LHCN-M2 (cell line): ENCODE results near the gene TRIM40. TPM values are rescaled to one million over a fixed set of nuclear protein-coding genes. Genes with fewer than 3 reads are reported as not detected.
"Not testable (repeated sequence)": the region's sequence is repeated elsewhere in the genome, so short reads cannot be mapped to it uniquely, and the experiment has no call there.

Source experiments
- DNase-seq: peaks from one replicate; pipeline ENCODE4 v3.0.0-alpha.2; 2012; ENCODE audit warnings: low read depth
- total RNA-seq: library from RNA; depleted of rRNA; stranded (reverse); fragments of >200 nt; gene quantifications from 2 replicates; pipeline ENCODE4 v1.2.3, GENCODE V29; 2014

Gene TRIM40
- total RNA-seq, 1 experiment from 2014 or later = not detected

DNA sequence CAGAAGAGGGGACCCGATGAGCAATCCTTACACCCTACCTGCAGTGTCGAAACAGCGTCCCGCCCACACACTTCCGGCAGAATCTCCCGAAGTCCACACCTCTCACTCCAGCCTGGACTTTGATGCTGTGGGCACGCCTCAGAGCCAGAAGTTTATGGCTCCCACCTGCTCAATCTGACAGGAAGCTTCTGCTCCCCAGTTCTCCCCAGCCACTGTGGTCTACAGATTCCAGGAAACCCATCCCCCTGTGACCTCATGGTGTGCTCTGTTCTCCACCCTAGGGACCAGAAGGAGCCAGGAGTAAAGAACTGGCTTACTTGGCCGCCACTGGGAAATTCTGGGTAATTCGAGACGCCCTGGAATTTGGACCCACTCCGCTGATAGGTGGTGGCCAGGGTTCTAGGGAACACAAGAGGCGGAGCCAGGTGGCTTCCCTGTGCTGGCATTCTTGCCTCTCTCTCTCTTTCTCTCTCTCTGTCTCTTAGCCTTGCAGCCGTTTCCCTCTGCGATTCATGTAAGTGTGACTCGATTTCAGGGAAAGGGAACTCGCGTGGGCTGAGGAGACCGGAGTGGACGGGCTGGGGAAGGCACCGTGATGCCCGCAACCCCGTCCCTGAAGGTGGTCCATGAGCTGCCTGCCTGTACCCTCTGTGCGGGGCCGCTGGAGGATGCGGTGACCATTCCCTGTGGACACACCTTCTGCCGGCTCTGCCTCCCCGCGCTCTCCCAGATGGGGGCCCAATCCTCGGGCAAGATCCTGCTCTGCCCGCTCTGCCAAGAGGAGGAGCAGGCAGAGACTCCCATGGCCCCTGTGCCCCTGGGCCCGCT, 27.4 kb downstream of the TRIM40 start, which contains the start of gene TRIM15:
TSS of gene TRIM15 (plus strand) at position 457 of the 828 bp plus-strand sequence. CDS start at position 596, 139 bp downstream.
- DNase-seq = no peak

- no peak for DNase-seq
Observed at GRCh38 chr6:30163918-30164654, 28.1 kb downstream of the TRIM40 start.

DNA sequence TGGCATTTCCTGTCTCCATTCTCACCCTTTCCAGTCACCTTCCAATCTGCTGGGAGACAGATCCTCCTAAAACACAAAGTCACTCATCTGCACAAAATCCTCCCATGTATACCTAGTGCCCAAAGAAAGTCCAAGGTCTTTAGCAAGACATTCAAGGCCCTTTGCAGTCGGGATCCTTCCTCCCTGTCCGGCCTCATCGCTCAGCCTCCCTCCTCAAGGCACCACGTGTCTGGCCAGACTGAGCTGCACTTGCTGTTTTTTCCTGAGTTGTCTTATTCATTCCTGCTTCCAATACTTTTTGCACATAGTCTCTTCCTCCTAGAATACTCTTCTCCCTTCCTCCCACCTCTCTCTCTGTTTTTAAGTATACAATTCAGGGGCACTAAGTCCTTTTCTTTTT, 28.8 kb downstream of the TRIM40 start:
- no peak for DNase-seq

DNA sequence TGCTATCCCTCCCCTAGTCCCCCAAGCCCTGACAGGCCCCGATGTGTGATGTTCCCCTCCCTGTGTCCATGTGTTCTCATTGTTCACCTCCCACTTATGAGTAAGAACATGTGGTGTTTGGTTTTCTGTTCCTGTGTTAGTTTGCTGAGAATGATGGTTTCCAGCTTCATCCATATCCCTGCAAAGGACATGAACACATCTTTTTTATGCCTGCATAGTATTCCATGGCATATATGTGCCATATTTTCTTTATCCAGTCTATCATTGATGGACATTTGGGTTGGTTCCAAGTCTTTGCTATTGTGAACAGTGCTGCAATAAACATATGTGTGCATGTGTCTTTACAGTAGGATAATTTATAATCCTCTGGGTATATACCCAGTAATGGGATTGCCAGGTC, 29.3 kb downstream of the TRIM40 start:
- not testable (repeated sequence) for DNase-seq

- no peak for DNase-seq
Observed at GRCh38 chr6:30167101-30167500, 31.2 kb downstream of the TRIM40 start.

- no peak for DNase-seq
Observed at GRCh38 chr6:30168741-30169140, 32.8 kb downstream of the TRIM40 start.

DNA sequence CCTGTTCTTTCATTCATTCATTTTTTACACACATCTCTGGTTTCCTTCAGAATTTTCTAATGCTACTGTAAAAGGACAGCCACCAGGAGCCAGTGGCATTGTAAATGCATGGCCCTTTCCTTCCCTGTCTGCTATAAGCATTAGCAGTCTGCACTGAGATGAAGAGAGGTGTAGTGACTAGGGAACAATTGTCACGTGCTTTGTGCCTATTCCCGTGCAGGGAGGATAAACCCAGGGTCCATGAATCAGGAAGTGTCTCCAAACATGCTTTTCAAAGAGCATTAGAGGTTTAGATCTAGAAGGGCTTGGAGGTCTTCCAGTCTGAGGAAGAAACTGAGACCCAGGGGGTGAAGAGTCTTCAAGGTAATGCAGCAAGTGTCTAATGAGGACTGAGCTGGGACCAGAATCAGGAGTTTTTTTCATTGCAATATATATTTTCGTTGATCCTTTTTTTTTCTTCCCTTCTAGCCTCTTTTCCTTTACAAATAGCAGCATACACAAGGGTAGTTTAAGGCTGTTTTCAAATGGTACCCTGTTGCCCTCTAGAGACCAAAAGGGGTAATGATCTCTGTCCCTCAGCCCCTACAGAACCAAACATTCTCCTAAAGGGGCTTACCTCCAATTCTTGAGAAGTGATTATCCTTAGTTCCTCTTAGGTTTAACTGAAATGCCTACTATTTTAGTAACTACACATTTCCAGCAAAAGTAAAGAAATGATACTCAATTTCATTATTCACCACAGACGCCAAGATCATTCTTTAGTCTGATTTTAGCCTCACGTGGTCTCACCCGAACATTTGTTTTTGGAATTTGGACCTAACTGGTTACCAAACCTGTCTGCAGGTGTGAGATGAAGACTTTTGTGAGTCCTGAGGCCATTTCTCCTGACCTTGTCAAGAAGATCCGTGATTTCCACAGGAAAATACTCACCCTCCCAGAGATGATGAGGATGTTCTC, 34.0 kb downstream of the TRIM40 start:
- peak; percentile 52 for DNase-seq

DNA sequence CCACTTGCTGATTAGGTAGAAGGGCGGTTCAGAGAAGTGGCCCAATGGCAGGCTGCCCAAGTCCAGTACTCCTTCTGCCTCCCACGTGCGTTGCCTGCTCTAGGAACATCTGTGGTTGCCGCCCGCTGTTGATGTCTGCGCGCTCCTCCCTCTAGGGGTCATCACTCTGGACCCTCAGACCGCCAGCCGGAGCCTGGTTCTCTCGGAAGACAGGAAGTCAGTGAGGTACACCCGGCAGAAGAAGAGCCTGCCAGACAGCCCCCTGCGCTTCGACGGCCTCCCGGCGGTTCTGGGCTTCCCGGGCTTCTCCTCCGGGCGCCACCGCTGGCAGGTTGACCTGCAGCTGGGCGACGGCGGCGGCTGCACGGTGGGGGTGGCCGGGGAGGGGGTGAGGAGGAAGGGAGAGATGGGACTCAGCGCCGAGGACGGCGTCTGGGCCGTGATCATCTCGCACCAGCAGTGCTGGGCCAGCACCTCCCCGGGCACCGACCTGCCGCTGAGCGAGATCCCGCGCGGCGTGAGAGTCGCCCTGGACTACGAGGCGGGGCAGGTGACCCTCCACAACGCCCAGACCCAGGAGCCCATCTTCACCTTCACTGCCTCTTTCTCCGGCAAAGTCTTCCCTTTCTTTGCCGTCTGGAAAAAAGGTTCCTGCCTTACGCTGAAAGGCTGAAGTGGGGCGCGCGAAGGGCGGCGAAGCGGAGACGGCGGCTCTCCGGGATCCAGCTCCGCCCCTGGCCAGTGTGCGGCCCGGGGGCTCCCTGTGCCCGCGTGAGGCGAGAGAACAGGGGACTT, 35.9 kb downstream of the TRIM40 start:
- no peak for DNase-seq

- DNase-seq = no peak
Observed at GRCh38 chr6:30172681-30173080, 36.7 kb downstream of the TRIM40 start.

DNA sequence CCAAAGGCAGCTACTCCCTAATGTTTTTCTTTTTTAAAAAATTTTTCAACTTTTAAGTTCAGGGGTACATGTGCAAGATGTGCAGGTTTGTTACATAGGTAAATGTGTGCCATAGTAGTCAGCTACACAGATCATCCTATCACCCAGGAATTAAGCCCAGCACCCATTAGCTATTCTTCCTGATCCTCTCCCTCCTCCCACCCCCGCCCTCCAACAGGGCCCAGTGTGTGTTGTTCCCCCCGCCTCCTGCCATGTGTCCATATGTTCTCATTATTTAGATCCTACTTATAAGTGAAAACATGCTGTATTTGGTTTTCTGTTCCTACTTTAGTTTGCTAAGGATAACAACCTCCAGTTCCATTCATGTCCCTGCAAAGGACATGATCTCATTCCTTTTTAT, 39.8 kb downstream of the TRIM40 start:
- DNase-seq = no peak

DNA sequence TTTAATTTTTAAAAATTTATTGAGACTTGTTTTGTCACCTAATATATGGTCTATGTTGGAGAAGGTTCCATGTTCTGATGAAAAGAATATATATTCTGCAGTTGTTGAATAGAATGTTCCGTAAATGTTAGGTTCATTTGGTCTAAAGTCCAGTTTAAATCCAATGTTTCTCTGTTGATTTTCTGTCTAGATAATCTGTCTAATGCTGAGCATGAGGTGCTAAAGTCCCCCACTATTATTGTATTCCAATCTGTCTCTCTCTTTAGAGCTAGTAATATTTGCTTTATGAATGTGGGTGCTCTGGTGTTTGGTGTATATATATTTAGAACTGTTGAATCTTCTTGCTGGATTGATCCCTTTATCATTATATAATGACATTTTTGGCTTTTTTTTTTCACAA, 42.9 kb downstream of the TRIM40 start:
- DNase-seq = no peak

GRCh38 chr6:30180145-30180544, 44.2 kb downstream of the TRIM40 start:
- DNase-seq = no peak

GRCh38 chr6:30184417-30185031, 48.6 kb downstream of the TRIM40 start:
- no peak for DNase-seq

GRCh38 chr6:30185846-30186484, 50.0 kb downstream of the TRIM40 start:
- no peak for DNase-seq

- no peak for DNase-seq
Observed at GRCh38 chr6:30188541-30188940, 52.6 kb downstream of the TRIM40 start.

- DNase-seq = no peak
Observed at GRCh38 chr6:30192076-30192475, 56.1 kb downstream of the TRIM40 start.

DNA sequence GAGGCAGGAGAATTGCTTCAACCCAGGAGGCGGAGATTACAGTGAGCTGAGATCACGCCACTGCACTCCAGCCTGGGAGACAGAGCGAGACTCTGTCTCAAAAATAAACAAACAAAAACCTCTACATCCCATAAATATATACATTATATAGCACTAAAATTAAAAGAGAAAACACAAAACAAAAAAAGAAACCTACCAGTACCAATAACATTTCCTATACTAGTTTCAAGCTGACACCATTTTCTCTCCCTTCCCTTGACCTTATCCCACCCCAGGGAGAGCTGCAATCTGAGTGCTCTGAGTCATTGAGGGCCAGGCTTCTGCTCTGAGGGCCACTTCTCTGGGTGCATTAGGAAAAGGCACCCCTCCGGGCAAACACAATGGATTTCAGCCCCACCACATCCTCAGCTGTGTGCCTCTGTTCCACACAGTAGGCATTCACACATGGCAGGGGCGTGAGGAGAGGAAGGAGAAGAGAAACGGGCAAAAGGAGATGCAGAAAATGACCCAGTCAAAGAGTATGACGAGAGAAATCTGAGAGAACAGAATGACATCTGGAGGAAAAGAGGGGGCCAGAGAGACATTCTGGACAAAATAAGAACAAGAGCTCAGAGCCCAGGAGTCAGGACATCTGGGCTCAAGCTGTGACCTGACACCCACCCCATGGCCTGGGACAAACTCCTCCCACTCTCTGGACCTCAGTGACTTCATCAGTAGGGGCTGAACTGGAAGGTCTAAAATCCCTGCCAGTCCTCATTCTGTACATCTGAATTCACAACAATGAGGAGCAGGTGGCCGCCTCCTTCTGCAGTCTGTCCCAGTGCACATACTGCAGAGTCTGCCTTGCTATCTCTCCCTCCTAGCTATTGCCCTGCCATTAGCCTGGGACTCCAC, 59.1 kb downstream of the TRIM40 start:
- DNase-seq = no peak

GRCh38 chr6:30195951-30196350, 60.0 kb downstream of the TRIM40 start:
- no peak for DNase-seq

DNA sequence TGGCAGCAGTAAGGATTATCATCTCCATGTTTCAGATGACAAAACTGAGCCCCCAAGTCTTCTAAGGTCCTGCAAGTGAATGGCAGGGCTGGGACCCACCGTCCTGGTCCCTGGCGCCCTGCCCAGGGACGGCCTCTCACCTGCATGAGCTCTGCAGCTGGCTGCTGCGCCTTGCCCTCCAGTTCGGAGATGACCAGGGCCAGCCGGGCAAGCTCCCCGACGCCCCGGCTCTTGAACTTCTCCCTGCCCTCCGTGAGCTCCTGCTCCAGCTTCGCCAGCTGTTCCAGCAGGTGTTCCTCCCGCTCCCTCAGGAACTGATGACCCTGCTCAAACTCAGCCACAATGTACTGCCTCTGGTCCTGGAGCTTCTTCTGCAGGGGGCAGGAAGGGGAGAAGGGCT, 60.4 kb downstream of the TRIM40 start:
- DNase-seq = no peak
